Ishikawa (cell line): ENCODE data around the gene OR10A2.

Source experiments
- FOXM1 ChIP-seq: IDR thresholded peaks from 2 replicates; pipeline ENCODE4 v1.6.1; 2012; ENCODE audit warnings: low read depth, borderline replicate concordance
- NFIC ChIP-seq: IDR thresholded peaks from 2 replicates; pipeline ENCODE4 v1.6.1; 2012
- TAF1 ChIP-seq: IDR thresholded peaks from 2 replicates; pipeline ENCODE4 v1.6.1; 2012; ENCODE audit warnings: low read depth, mild to moderate bottlenecking
- ZBTB7A ChIP-seq: IDR thresholded peaks from 2 replicates; pipeline ENCODE4 v1.6.1; 2012; ENCODE audit warnings: low read depth
- TF ChIP-seq, protein P1 (sequence below): IDR thresholded peaks from 2 replicates; pipeline ENCODE4 v1.6.1; 2012; ENCODE audit warnings: low read depth, mild to moderate bottlenecking

DNA sequence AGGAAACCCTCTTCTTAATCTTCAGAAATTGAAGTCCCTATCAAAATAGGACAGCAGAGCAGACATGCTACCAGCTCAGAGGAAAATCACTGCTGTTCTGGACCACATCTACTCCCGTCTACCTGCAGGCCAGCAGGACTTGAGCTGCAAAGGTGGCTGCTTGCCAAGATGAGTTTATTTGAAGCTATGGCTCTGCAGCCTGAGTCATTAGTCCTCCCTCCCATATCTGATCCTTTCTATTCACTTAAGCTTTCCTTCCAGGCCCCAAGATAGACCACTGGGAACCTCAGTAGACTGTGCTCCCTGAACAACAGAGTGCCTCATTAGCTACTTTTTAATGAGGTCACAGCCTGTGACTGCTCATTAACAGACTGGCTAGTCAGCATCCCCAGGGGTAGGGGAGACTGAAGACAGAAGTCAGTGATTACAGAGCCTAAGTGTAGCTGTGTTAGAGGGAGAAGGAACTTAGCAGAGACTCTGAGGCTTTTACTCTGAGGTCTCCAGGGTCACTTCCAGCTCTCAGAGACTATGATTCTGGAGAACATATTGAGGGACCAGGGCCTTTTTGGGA lies 6.8 kb upstream of the OR10A2 start:
- TF ChIP-seq FOXM1, result no peak
- TF ChIP-seq, protein P1, sequence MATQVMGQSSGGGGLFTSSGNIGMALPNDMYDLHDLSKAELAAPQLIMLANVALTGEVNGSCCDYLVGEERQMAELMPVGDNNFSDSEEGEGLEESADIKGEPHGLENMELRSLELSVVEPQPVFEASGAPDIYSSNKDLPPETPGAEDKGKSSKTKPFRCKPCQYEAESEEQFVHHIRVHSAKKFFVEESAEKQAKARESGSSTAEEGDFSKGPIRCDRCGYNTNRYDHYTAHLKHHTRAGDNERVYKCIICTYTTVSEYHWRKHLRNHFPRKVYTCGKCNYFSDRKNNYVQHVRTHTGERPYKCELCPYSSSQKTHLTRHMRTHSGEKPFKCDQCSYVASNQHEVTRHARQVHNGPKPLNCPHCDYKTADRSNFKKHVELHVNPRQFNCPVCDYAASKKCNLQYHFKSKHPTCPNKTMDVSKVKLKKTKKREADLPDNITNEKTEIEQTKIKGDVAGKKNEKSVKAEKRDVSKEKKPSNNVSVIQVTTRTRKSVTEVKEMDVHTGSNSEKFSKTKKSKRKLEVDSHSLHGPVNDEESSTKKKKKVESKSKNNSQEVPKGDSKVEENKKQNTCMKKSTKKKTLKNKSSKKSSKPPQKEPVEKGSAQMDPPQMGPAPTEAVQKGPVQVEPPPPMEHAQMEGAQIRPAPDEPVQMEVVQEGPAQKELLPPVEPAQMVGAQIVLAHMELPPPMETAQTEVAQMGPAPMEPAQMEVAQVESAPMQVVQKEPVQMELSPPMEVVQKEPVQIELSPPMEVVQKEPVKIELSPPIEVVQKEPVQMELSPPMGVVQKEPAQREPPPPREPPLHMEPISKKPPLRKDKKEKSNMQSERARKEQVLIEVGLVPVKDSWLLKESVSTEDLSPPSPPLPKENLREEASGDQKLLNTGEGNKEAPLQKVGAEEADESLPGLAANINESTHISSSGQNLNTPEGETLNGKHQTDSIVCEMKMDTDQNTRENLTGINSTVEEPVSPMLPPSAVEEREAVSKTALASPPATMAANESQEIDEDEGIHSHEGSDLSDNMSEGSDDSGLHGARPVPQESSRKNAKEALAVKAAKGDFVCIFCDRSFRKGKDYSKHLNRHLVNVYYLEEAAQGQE, result no peak
- no peak for TF ChIP-seq ZBTB7A
- no peak for TF ChIP-seq TAF1
- TF ChIP-seq NFIC, result no peak
